Mucosa of gallbladder (tissue), 1 donor: ENCODE results near the gene UCK1. TPM values are rescaled to one million over a fixed set of nuclear protein-coding genes. Genes with fewer than 3 reads are reported as not detected.
A peak's percentile ranks its signal among the peaks of the same experiment; 100 is the strongest.
"Not testable (repeated sequence)": the region's sequence is repeated elsewhere in the genome, so short reads cannot be mapped to it uniquely, and the experiment has no call there.

Experiments
- DNase-seq: peaks from one replicate; pipeline ENCODE4 v3.0.0-alpha.2; 2020; ENCODE audit warnings: low spot score
- total RNA-seq: library from RNA; stranded (reverse); gene quantifications from one replicate; pipeline ENCODE4 v1.2.1, GENCODE V29; 2021
- donor health status: DM: no; HTN: no; CAD: no.

The UCK1 gene
- total RNA-seq, 1 donor from 2014 or later, result 38.3 TPM

- DNase-seq, result no peak
Observed at GRCh38 chr9:131523451-131524435, 7.3 kb downstream of the UCK1 start.

GRCh38 chr9:131523086-131523388 is 8.0 kb downstream of the UCK1 start:
- DNase-seq, result no peak

- DNase-seq, result no peak
Observed at GRCh38 chr9:131522257-131523085, 8.6 kb downstream of the UCK1 start.

- DNase-seq, result no peak
Observed at GRCh38 chr9:131521822-131522221, 9.2 kb downstream of the UCK1 start.

- no peak for DNase-seq
Observed at GRCh38 chr9:131521203-131521602, 9.9 kb downstream of the UCK1 start.

- no peak for DNase-seq
Observed at GRCh38 chr9:131520503-131520902, 10.6 kb downstream of the UCK1 start.

- no peak for DNase-seq
Observed at GRCh38 chr9:131518553-131518952, 12.5 kb downstream of the UCK1 start.

- DNase-seq, result peak; percentile 36
Observed at GRCh38 chr9:131517761-131518190, 13.3 kb downstream of the UCK1 start.

- no peak for DNase-seq
Observed at GRCh38 chr9:131516930-131517329, 14.1 kb downstream of the UCK1 start.

GRCh38 chr9:131516100-131516499 is 15.0 kb downstream of the UCK1 start:
- no peak for DNase-seq

- DNase-seq, result not testable (repeated sequence)
Observed at GRCh38 chr9:131515559-131516031, 15.5 kb downstream of the UCK1 start.

GRCh38 chr9:131513177-131513576 is 17.9 kb downstream of the UCK1 start:
- DNase-seq, result no peak

GRCh38 chr9:131511880-131512279 is 19.2 kb downstream of the UCK1 start:
- no peak for DNase-seq

GRCh38 chr9:131511416-131511815 is 19.6 kb downstream of the UCK1 start:
- no peak for DNase-seq

- DNase-seq, result no peak
Observed at GRCh38 chr9:131505012-131505411, 26.1 kb downstream of the UCK1 start.

- no peak for DNase-seq
Observed at GRCh38 chr9:131503626-131504465, 27.2 kb downstream of the UCK1 start.

- peak; percentile 87 for DNase-seq
Observed at GRCh38 chr9:131502781-131503625, 28.1 kb downstream of the UCK1 start, which contains the start of gene POMT1. TSS of gene POMT1 (plus strand) at chr9:131502918. CDS start at chr9:131504219, 1,301 bp downstream.

GRCh38 chr9:131500939-131501541 is 30.0 kb downstream of the UCK1 start:
- no peak for DNase-seq

GRCh38 chr9:131500377-131500776 is 30.7 kb downstream of the UCK1 start:
- no peak for DNase-seq

GRCh38 chr9:131499254-131499767 is 31.8 kb downstream of the UCK1 start:
- no peak for DNase-seq
